KG1 (cell line): ENCODE results near the gene ACOT7.

ENCODE experiments used
- DNase-seq: peaks from one replicate; lab custom pipeline; 2025; lab: John Stamatoyannopoulos, UW

Gene ACOT7

GRCh38 chr1:6424000-6424565, 30.5 kb upstream of the ACOT7 start:
- DNase-seq = no peak

GRCh38 chr1:6423321-6423999, 29.9 kb upstream of the ACOT7 start:
- DNase-seq = no peak

GRCh38 chr1:6421266-6421665, 27.7 kb upstream of the ACOT7 start:
- DNase-seq = no peak

- no peak for DNase-seq
Measured at GRCh38 chr1:6420454-6421042, 27.0 kb upstream of the ACOT7 start.

GRCh38 chr1:6419804-6420453, 26.4 kb upstream of the ACOT7 start, which contains the start of gene HES2:
Gene HES2 (minus strand): TSS chr1:6419919. CDS start chr1:6419820, 99 bp downstream.
- DNase-seq = no peak

GRCh38 chr1:6419397-6419803, 25.8 kb upstream of the ACOT7 start:
- DNase-seq = no peak

GRCh38 chr1:6418668-6419396, 25.3 kb upstream of the ACOT7 start:
- no peak for DNase-seq

GRCh38 chr1:6417961-6418667, 24.5 kb upstream of the ACOT7 start:
- DNase-seq = no peak

- DNase-seq = no peak
Measured at GRCh38 chr1:6416906-6417305, 23.3 kb upstream of the ACOT7 start.

GRCh38 chr1:6416295-6416656, 22.7 kb upstream of the ACOT7 start:
- DNase-seq = no peak

GRCh38 chr1:6414881-6415626, 21.5 kb upstream of the ACOT7 start:
- DNase-seq = no peak

GRCh38 chr1:6414443-6414844, 20.9 kb upstream of the ACOT7 start:
- DNase-seq = no peak

GRCh38 chr1:6412896-6413295, 19.3 kb upstream of the ACOT7 start:
- no peak for DNase-seq

GRCh38 chr1:6410248-6410893, 16.8 kb upstream of the ACOT7 start:
- no peak for DNase-seq

GRCh38 chr1:6409733-6410132, 16.2 kb upstream of the ACOT7 start:
- DNase-seq = no peak

GRCh38 chr1:6409053-6409452, 15.5 kb upstream of the ACOT7 start:
- no peak for DNase-seq

- no peak for DNase-seq
Measured at GRCh38 chr1:6408023-6408422, 14.5 kb upstream of the ACOT7 start.

- DNase-seq = no peak
Measured at GRCh38 chr1:6401673-6402072, 8.1 kb upstream of the ACOT7 start.

- no peak for DNase-seq
Measured at GRCh38 chr1:6399294-6399693, 5.7 kb upstream of the ACOT7 start.

GRCh38 chr1:6397844-6398441, 4.4 kb upstream of the ACOT7 start:
- DNase-seq = no peak
